Measurements from ENCODE around the gene LRRC8D.

- TF ChIP-seq CTCF (conservative IDR thresholded peaks at IDR 0.05; ENCODE audit: low read depth in 2 of 2) = no peak
- TF ChIP-seq EZH2 (IDR thresholded peaks at IDR 0.05; ENCODE audit: low read depth, unreplicated experiment) = no peak
- TF ChIP-seq NANOG (IDR thresholded peaks at IDR 0.05; ENCODE audit: borderline replicate concordance) = no peak
- TF ChIP-seq EZH2phosphoT487 (IDR thresholded peaks at IDR 0.05; ENCODE audit: unreplicated experiment) = no peak
- TF ChIP-seq CREB1 (CRISPR knock-in tag; IDR thresholded peaks at IDR 0.05; ENCODE audit: low read depth) = 0 out of 2 replicates have a peak, but pooled peaks have one; percentile 2
- no peak for TF ChIP-seq REST (IDR thresholded peaks at IDR 0.05; ENCODE audit: unreplicated experiment)
Observed at GRCh38 chr1:89821322-89822108, 683 bp downstream of the LRRC8D start.
